HCT116 (cell line): Measurements from ENCODE around the gene NAPA. TPM values are rescaled to one million over a fixed set of nuclear protein-coding genes. Genes with fewer than 3 reads are reported as not detected.

Experiments
- ATAC-seq: fragments of 200-7000 bp; cut with Tn5 transposase; 2 replicates; pipeline ENCODE4 v1.9.1; 2020; ENCODE audit warnings: mild to moderate bottlenecking, moderate library complexity
- BruUV-seq: library from RNA; stranded (reverse); fragments of 400-500 nt; replicated peaks from 2 replicates; lab custom pipeline; 2021; lab: Mats Ljungman, UMichigan
- CTCF ChIA-PET: fragments of 300-600 bp; sonication (Branson Sonifier 250); formaldehyde crosslinking; loops from one replicate; lab custom pipeline; 2021; ENCODE audit warnings: antibody characterized with exemption; lab: Charles Lee
- POLR2A ChIA-PET: fragments of 300-600, 350-600 bp; sonication (Branson Sonifier 250); formaldehyde crosslinking; loops from one replicate; lab custom pipeline; 2021; ENCODE audit warnings: antibody characterized with exemption; lab: Charles Lee
- RAD21 ChIA-PET, 2 experiments: fragments of 300-600 bp; sonication (Branson Sonifier 250); formaldehyde crosslinking; loops; one replicate each; lab custom pipeline; 2023; ENCODE audit warnings: low total read pairs in 2 of 2; ENCODE audit not compliant: uncharacterized antibody in 2 of 2, unreplicated experiment in 2 of 2, low non-redundant PET in 1 of 2; lab: Charles Lee
- DNase-seq: peaks from one replicate; pipeline ENCODE4 v3.0.0-alpha.2; 2010; ENCODE audit warnings: low read depth, low spot score
- H2AFZ ChIP-seq: fragments of 200-600 bp; shearing (Covaris generic), sonication (generic); 2 replicates; pipeline ENCODE4 v1.6.1; 2017; ENCODE audit warnings: low read depth, mixed run types, mixed read lengths, antibody characterized with exemption, low read length; ENCODE audit not compliant: poor library complexity, severe bottlenecking
- H3K27ac ChIP-seq: 2 replicates; pipeline ENCODE4 v1.5.1; 2012; ENCODE audit warnings: low read depth, low read length
- H3K27me3 ChIP-seq: fragments of 200-600 bp; sonication (generic); 2 replicates; pipeline ENCODE4 v1.6.1; 2016; ENCODE audit warnings: mixed run types, low read length, mixed read lengths; ENCODE audit not compliant: insufficient read depth
- H3K36me3 ChIP-seq, 2 experiments: fragments of 200-500 bp in 1 of 2; fragments of 200-600 bp in 1 of 2; sonication (Bioruptor generic) in 1 of 2; sonication (generic) in 1 of 2; 2 replicates each; pipeline versions ENCODE4 v1.5.1 to v1.6.1; 2014 to 2016; ENCODE audit warnings: low read length in 2 of 2, inconsistent platforms in 1 of 2, mixed read lengths in 1 of 2, mixed run types in 1 of 2; ENCODE audit not compliant: insufficient read depth in 2 of 2, control insufficient read depth in 1 of 2
- H3K4me1 ChIP-seq, 2 experiments: fragments of 200-600 bp in 1 of 2; sonication (generic) in 1 of 2; 2 replicates each; pipeline versions ENCODE4 v1.5.1 to v1.6.1; 2012 to 2017; ENCODE audit warnings: low read length in 2 of 2, inconsistent platforms in 1 of 2, mild to moderate bottlenecking in 1 of 2, mixed read lengths in 1 of 2, mixed run types in 1 of 2, moderate library complexity in 1 of 2; ENCODE audit not compliant: insufficient read depth in 2 of 2, control insufficient read depth in 1 of 2
- H3K4me2 ChIP-seq: fragments of 200-600 bp; sonication (generic); 2 replicates; pipeline ENCODE4 v1.6.1; 2017; ENCODE audit warnings: mixed run types, low read length, mixed read lengths
- H3K4me3 ChIP-seq, 2 experiments: fragments of 200-600 bp in 1 of 2; sonication (generic) in 1 of 2; replicated peaks in 1 of 2; 2 replicates each; pipeline ENCODE4 v1.5.1; 2011 to 2016; ENCODE audit warnings: low read length in 2 of 2, control low read depth in 1 of 2, low read depth in 1 of 2, mild to moderate bottlenecking in 1 of 2, mixed read lengths in 1 of 2, mixed run types in 1 of 2
- H3K79me2 ChIP-seq: fragments of 200-600 bp; sonication (generic); 2 replicates; pipeline ENCODE4 v1.6.1; 2017; ENCODE audit warnings: mild to moderate bottlenecking, mixed run types, low read length, moderate library complexity, mixed read lengths; ENCODE audit not compliant: insufficient read depth
- H3K9ac ChIP-seq: fragments of 200-600 bp; sonication (generic); 2 replicates; pipeline ENCODE4 v1.6.1; 2016; ENCODE audit warnings: low read length, mixed read lengths
- H3K9me2 ChIP-seq: fragments of 200-600 bp; sonication (generic), shearing (Covaris generic); 2 replicates; pipeline ENCODE4 v1.6.1; 2017; ENCODE audit warnings: mixed run types, mild to moderate bottlenecking, moderate library complexity; ENCODE audit not compliant: insufficient read depth
- H3K9me3 ChIP-seq, 2 experiments: fragments of 200-500 bp in 1 of 2; fragments of 200-600 bp in 1 of 2; sonication (Bioruptor generic) in 1 of 2; sonication (generic) in 1 of 2; 2 replicates each; pipeline ENCODE4 v1.6.1; 2014 to 2017; ENCODE audit warnings: low read length in 2 of 2, mixed read lengths in 2 of 2, inconsistent platforms in 1 of 2, low read depth in 1 of 2, mild to moderate bottlenecking in 1 of 2, mixed run types in 1 of 2, moderate library complexity in 1 of 2; ENCODE audit not compliant: control insufficient read depth in 1 of 2, insufficient read depth in 1 of 2
- H4K20me1 ChIP-seq: fragments of 200-600 bp; sonication (generic), shearing (Covaris generic); 2 replicates; pipeline ENCODE4 v1.6.1; 2017; ENCODE audit warnings: mixed run types, mild to moderate bottlenecking, moderate library complexity; ENCODE audit not compliant: insufficient read depth
- CEBPB ChIP-seq: IDR thresholded peaks from 2 replicates; pipeline ENCODE4 v1.6.1; 2012; ENCODE audit warnings: low read depth
- EGR1 ChIP-seq: IDR thresholded peaks from 2 replicates; pipeline ENCODE4 v1.6.1; 2012; ENCODE audit warnings: low read depth
- EZH2 ChIP-seq: fragments of 200-600 bp; sonication (generic); IDR thresholded peaks from 2 replicates; pipeline ENCODE4 v1.6.1; 2017; ENCODE audit warnings: antibody characterized with exemption, mixed run types
- EZH2phosphoT487 ChIP-seq: fragments of 200-600 bp; IDR thresholded peaks from 2 replicates; pipeline ENCODE4 v1.6.1; 2018; ENCODE audit warnings: antibody characterized with exemption, borderline replicate concordance
- FOSL1 ChIP-seq: IDR thresholded peaks from 2 replicates; pipeline ENCODE4 v1.6.1; 2012; ENCODE audit warnings: low read depth
- REST ChIP-seq: IDR thresholded peaks from 2 replicates; pipeline ENCODE4 v1.6.1; 2012; ENCODE audit warnings: low read depth
- SP1 ChIP-seq: IDR thresholded peaks from 2 replicates; pipeline ENCODE4 v1.6.1; 2012; ENCODE audit warnings: low read depth
- ZFX ChIP-seq: fragments of 450-650 bp; IDR thresholded peaks from 2 replicates; pipeline ENCODE4 v1.6.1; 2017
- intact Hi-C: fragments of 100-400 bp; cut with micrococcal nuclease; formaldehyde crosslinking; loops from 2 replicates; pipeline ENCODE4 v1.10.0; 2022
- total RNA-seq: library from RNA; stranded (reverse); gene quantifications from one replicate; pipeline ENCODE4 v1.2.1, GENCODE V29; 2021; ENCODE audit not compliant: unreplicated experiment

Gene NAPA
- total RNA-seq, 1 experiment from 2014 or later = 58.8 TPM

- TF ChIP-seq REST (no peak), EZH2 (no peak)
These were observed 23.9 kb upstream of the NAPA start (continued) for GRCh38 chr19:47538812-47539211.

- no TSS peak for BruUV-seq
- Histone ChIP-seq H3K79me2 (no peaks in the 10 kb centered on the region), H3K4me1 (no peaks in the 10 kb centered on the region), H2AFZ (no peak overlapping the region), H3K9me2 (no peaks in the 10 kb centered on the region), H3K9me3 (no peaks in the 10 kb centered on the region), H3K36me3 (no peaks in the 10 kb centered on the region), H3K27me3 (no peaks in the 10 kb centered on the region), H3K4me2 (no peak overlapping the region), H3K4me3 (no peak overlapping the region), H3K9ac (no peak overlapping the region), H4K20me1 (no peaks in the 10 kb centered on the region), H3K27ac (no peak overlapping the region)
- ChIA-PET CTCF (no interaction called here), RAD21 (no interaction called here), POLR2A (no interaction called here)
- ATAC-seq (no peak), DNase-seq (no peak)
- intact Hi-C loops = no loop called here
- TF ChIP-seq EGR1 (no peak), EZH2phosphoT487 (no peak), CEBPB (no peak), ZFX (no peak), FOSL1 (no peak), SP1 (no peak)
These were observed 22.6 kb upstream of the NAPA start for GRCh38 chr19:47537493-47537892.
